ENCODE measurements around the gene MAP3K4. TPM values are rescaled to one million over a fixed set of nuclear protein-coding genes. Genes with fewer than 3 reads are reported as not detected.

Gene MAP3K4
- total and polyA plus RNA-seq, 2 of the 8 experiments (the other 6 are each of a cell fraction or from before 2014, with no cell fraction given), result 16.6 to 51.6 TPM

DNA sequence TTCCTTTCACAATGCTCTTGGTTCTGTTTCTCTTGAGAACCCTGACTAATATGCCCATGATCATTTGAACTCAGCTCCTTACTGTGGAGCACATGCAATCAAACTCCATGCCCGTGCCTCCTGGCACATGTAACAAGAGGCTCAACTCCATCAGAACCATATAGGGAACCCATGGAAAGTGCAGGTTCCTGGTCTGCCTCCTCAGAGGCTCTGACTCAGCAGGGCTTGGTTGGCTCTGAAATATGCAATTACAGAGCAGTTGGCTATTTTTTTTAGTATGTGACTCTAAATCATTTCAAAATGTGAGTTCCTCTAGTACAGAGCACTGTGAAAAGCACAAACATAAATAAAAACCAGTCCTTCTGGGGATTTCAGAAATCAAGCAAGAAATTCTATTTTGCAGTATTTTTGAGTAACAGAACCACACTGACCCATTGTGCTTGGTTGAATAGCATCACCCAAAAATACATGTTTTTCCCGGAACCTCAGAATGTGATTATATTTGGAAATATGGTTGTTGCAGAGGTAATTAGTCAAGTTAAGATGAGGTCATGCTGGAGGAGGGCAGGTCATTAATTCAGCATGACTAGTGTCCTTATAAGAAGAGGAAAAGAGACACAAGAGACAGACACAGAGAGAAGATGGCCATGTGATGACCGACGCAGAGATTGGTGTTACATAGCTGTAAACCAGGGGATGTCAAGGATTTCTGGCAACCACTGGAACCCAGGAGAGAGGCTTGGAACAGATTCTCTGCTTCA lies 13.2 kb upstream of the MAP3K4 start:
- Histone ChIP-seq H4K91ac (replicated peaks; ENCODE audit: insufficient read length, low read length) (no peak overlapping the region), H3K27me3 (replicated peaks in 1 of 4; ENCODE audit: control insufficient read depth in 3 of 4, extremely low read depth in 1 of 4, insufficient read depth in 3 of 4, low read length in 3 of 4) (no peaks in the 10 kb centered on the region), H3K36me3 (ENCODE audit: control insufficient read depth in 2 of 4, insufficient read depth in 4 of 4, low read length in 3 of 4) (no peaks in the 10 kb centered on the region), H3K4me3 (ENCODE audit: extremely low read depth in 1 of 4, insufficient read depth in 2 of 4, low read depth in 3 of 4, low read length in 4 of 4) (no peak overlapping the region), H3K79me1 (ENCODE audit: low read depth, low read length) (no peaks in the 10 kb centered on the region), H3K4ac (replicated peaks; ENCODE audit: insufficient read length, low read depth, low read length) (no peak overlapping the region), H3K79me2 (ENCODE audit: control insufficient read depth in 1 of 2, insufficient read depth in 2 of 2, low read length in 2 of 2) (no peaks in the 10 kb centered on the region), H4K8ac (ENCODE audit: extremely low read depth, insufficient read depth, low read length) (no peak overlapping the region), H2BK15ac (ENCODE audit: low read length) (no peak overlapping the region), H4K5ac (ENCODE audit: insufficient read length, low read depth, low read length) (no peak overlapping the region), H2BK20ac (ENCODE audit: low read length) (no peak overlapping the region), H3K9me3 (ENCODE audit: insufficient read depth in 2 of 2, low read depth in 1 of 2, low read length in 1 of 2) (peaks cover 9% of the 10 kb centered on the region in 2 experiments), H2BK120ac (replicated peaks; ENCODE audit: low read depth, low read length) (no peak overlapping the region), H3K4me1 (replicated peaks in 1 of 4; ENCODE audit: control insufficient read depth in 3 of 4, insufficient read depth in 4 of 4, low read length in 3 of 4) (peaks cover 0 to 2% (median 0%) of the 10 kb centered on the region in 4 experiments; a peak in 1 of 7 replicates), H3K56ac (replicated peaks; ENCODE audit: insufficient read length, low read depth, low read length) (no peak overlapping the region), H2BK5ac (ENCODE audit: low read depth, low read length) (no peak overlapping the region), H3K23ac (ENCODE audit: insufficient read length) (no peak overlapping the region), H3K27ac (ENCODE audit: low read depth, low read length) (no peak overlapping the region), H2AFZ (ENCODE audit: low read length) (no peak overlapping the region), H3K14ac (ENCODE audit: insufficient read length) (no peak overlapping the region), H4K20me1 (replicated peaks in 1 of 2; ENCODE audit: control insufficient read depth in 1 of 2, insufficient read depth in 2 of 2, low read length in 2 of 2) (no peaks in the 10 kb centered on the region), H2AK5ac (ENCODE audit: low read depth, low read length) (no peak overlapping the region), H3K18ac (ENCODE audit: extremely low read depth, low read length) (no peak overlapping the region), H2BK12ac (ENCODE audit: low read depth, low read length) (no peak overlapping the region), H3K4me2 (ENCODE audit: insufficient read depth in 1 of 2, low read depth in 2 of 2, low read length in 2 of 2) (no peak overlapping the region), H3K9ac (replicated peaks in 1 of 4; ENCODE audit: extremely low read depth in 1 of 4, low read depth in 3 of 4, low read length in 3 of 4) (no peak overlapping the region), H3K23me2 (ENCODE audit: low read depth, low read length) (no peaks in the 10 kb centered on the region)
- ChIA-PET POLR2A (ENCODE audit: partially characterized antibody) (no interaction called here), CTCF (ENCODE audit: partially characterized antibody) (interaction anchor here (1.1 kb wide), 1 partner anchor 45 kb away, joined by 3 read pairs; no protein-coding TSS in a partner anchor)
- FAIRE-seq (no peak), DNase-seq (ENCODE audit: low read depth in 1 of 2, low spot score in 2 of 2) (no peak)
- 94% methylated on average over 4 of the region's 4 CpGs; no CpG with 5 or more reads in 1 of the 2 experiments for WGBS, 2 experiments (ENCODE audit: extremely low coverage in 1 of 2, insufficient coverage in 1 of 2, insufficient read length in 1 of 2, insufficient replicate concordance in 2 of 2, low coverage in 1 of 2, low lambda C conversion rate in 2 of 2, missing lambda C conversion rate in 1 of 2)
- TF ChIP-seq RXRA (IDR thresholded peaks at IDR 0.05; ENCODE audit: insufficient read depth, low read depth, low read length) (no peak), SP4 (IDR thresholded peaks at IDR 0.05; ENCODE audit: low read length) (no peak), RBBP5 (IDR thresholded peaks at IDR 0.05; ENCODE audit: borderline replicate concordance, low read depth, low read length) (no peak), PHF8 (conservative IDR thresholded peaks at IDR 0.05; ENCODE audit: low read depth, low read length) (no peak), SIX5 (IDR thresholded peaks at IDR 0.05; ENCODE audit: low read depth, low read length) (no peak), NRF1 (IDR thresholded peaks at IDR 0.05; ENCODE audit: low read depth, low read length) (no peak), RAD21 (IDR thresholded peaks at IDR 0.05 in 1 of 2, conservative IDR thresholded peaks at IDR 0.05 in 1 of 2; ENCODE audit: low read depth in 2 of 2, low read length in 2 of 2) (no peak), RNF2 (IDR thresholded peaks at IDR 0.05; ENCODE audit: borderline replicate concordance, low read depth, low read length, missing control alignments, poor library complexity, severe bottlenecking) (no peak), HDAC6 (IDR thresholded peaks at IDR 0.05; ENCODE audit: low read depth, low read length) (no peak), SIN3A (conservative IDR thresholded peaks at IDR 0.05 in 1 of 2, IDR thresholded peaks at IDR 0.05 in 1 of 2; ENCODE audit: low read depth in 1 of 2, low read length in 2 of 2) (no peak), SP1 (IDR thresholded peaks at IDR 0.05; ENCODE audit: low read depth, low read length) (no peak), TAF1 (IDR thresholded peaks at IDR 0.05; ENCODE audit: low read depth, low read length) (no peak)
